K562 (cell line): Measurements from ENCODE around the gene KCTD12. TPM values are rescaled to one million over a fixed set of nuclear protein-coding genes. Genes with fewer than 3 reads are reported as not detected.
"Not testable (repeated sequence)": the region's sequence is repeated elsewhere in the genome, so short reads cannot be mapped to it uniquely, and the experiment has no call there.

Experiments
- ATAC-seq: fragments of 200-7000 bp; cut with Tn5 transposase; 3 replicates; pipeline ENCODE4 v1.9.1; 2020; ENCODE audit warnings: moderate library complexity
- BruUV-seq: library from RNA; stranded (reverse); fragments of 400-500 nt; replicated peaks from 2 replicates; lab custom pipeline; 2021; lab: Mats Ljungman, UMichigan
- CTCF ChIA-PET: fragments of 300-600 bp; formaldehyde crosslinking; extraction: SDS; loops from one replicate; lab custom pipeline; 2021; ENCODE audit warnings: low intra/inter-chr PET ratio; lab: Yijun Ruan, JAX
- POLR2A ChIA-PET: fragments of 300-600, 350-650 bp; sonication (Branson Sonifier 250); formaldehyde crosslinking; extraction: SDS; loops from one replicate; lab custom pipeline; 2021; ENCODE audit warnings: antibody characterized with exemption, inconsistent platforms; lab: Yijun Ruan, JAX
- DNase-seq, 4 experiments: peaks; one replicate each; pipeline versions ENCODE4 v3.0.0 to v3.0.0-alpha.2; 2011 to 2018; ENCODE audit warnings: low spot score in 3 of 4, mixed read lengths in 3 of 4; ENCODE audit errors: extremely low read depth in 1 of 4
- FAIRE-seq: peaks from 2 replicates; lab custom pipeline; 2011; peaks lifted over from hg19 to GRCh38; lab: Jason Lieb, UNC
- H2AFZ ChIP-seq: 2 replicates; pipeline ENCODE4 v1.6.0; 2011; ENCODE audit warnings: low read depth, low read length, control low read depth, inconsistent platforms
- H3K27ac ChIP-seq: fragments of 200-600 bp; 3 replicates; pipeline ENCODE4 v1.8.0; 2011; ENCODE audit warnings: low read depth, mild to moderate bottlenecking, control low read depth, inconsistent platforms, low read length, moderate library complexity, mixed read lengths; ENCODE audit errors: extremely low read depth
- H3K27me3 ChIP-seq, 2 experiments: fragments of 300-600 bp in 1 of 2; 2 replicates in 1 of 2; 3 replicates in 1 of 2; pipeline versions ENCODE4 v1.6.0 to v1.8.0; 2011; ENCODE audit warnings: inconsistent platforms in 2 of 2, low read length in 2 of 2, mild to moderate bottlenecking in 1 of 2, mixed read lengths in 1 of 2, moderate library complexity in 1 of 2; ENCODE audit not compliant: control insufficient read depth in 2 of 2, insufficient read depth in 2 of 2
- H3K36me3 ChIP-seq: fragments of 300-600 bp; 3 replicates; pipeline ENCODE4 v1.8.0; 2011; ENCODE audit warnings: mild to moderate bottlenecking, low read length, inconsistent platforms; ENCODE audit not compliant: control insufficient read depth, insufficient read depth
- H3K4me1 ChIP-seq, 2 experiments: fragments of 200-600 bp in 1 of 2; replicated peaks in 1 of 2; 2 replicates in 1 of 2; 3 replicates in 1 of 2; pipeline versions ENCODE4 v1.5.1 to v1.8.0; 2011; ENCODE audit warnings: inconsistent platforms in 2 of 2, low read length in 2 of 2, mild to moderate bottlenecking in 1 of 2, mixed read lengths in 1 of 2, moderate library complexity in 1 of 2; ENCODE audit not compliant: control insufficient read depth in 2 of 2, insufficient read depth in 2 of 2
- H3K4me2 ChIP-seq: 2 replicates; pipeline ENCODE4 v1.6.1; 2011; ENCODE audit warnings: low read length, control low read depth, inconsistent platforms, mixed read lengths; ENCODE audit not compliant: insufficient read depth
- H3K4me3 ChIP-seq: fragments of 200-600 bp; sonication (generic), shearing (Covaris generic); 2 replicates; pipeline ENCODE4 v1.5.1; 2016; ENCODE audit warnings: control low read depth, inconsistent platforms
- H3K79me2 ChIP-seq: fragments of 200-600 bp; 3 replicates; pipeline ENCODE4 v1.8.0; 2011; ENCODE audit warnings: low read length, inconsistent platforms; ENCODE audit not compliant: control insufficient read depth, insufficient read depth
- H3K9ac ChIP-seq, 2 experiments: 2 replicates each; pipeline versions ENCODE4 v1.6.0 to v1.6.1; 2011; ENCODE audit warnings: low read depth in 2 of 2, low read length in 2 of 2, control low read depth in 1 of 2, inconsistent platforms in 1 of 2, mild to moderate bottlenecking in 1 of 2, mixed read lengths in 1 of 2; ENCODE audit not compliant: insufficient read depth in 1 of 2
- H3K9me1 ChIP-seq: one replicate; pipeline ENCODE4 v1.6.0; 2011; ENCODE audit warnings: inconsistent platforms, mild to moderate bottlenecking, low read length, moderate library complexity; ENCODE audit not compliant: control insufficient read depth, insufficient read depth
- H3K9me3 ChIP-seq: replicated peaks from 2 replicates; pipeline ENCODE4 v1.5.1; 2011; ENCODE audit warnings: low read depth, low read length, inconsistent platforms; ENCODE audit not compliant: control insufficient read depth, insufficient read depth
- H4K20me1 ChIP-seq: replicated peaks from 2 replicates; pipeline ENCODE4 v1.6.1; 2011; ENCODE audit warnings: low read length, inconsistent platforms, mixed read lengths; ENCODE audit not compliant: control insufficient read depth, insufficient read depth
- CBFA2T2 ChIP-seq: fragments of 450-650 bp; conservative IDR thresholded peaks from 2 replicates; pipeline ENCODE4 v1.6.1; 2017; ENCODE audit warnings: mild to moderate bottlenecking
- CEBPG ChIP-seq, 3 experiments: fragments of 200-800 bp in 1 of 3; sonication (Bioruptor generic) in 1 of 3; sonication (generic) in 1 of 3; formaldehyde crosslinking in 1 of 3; IDR thresholded peaks in 2 of 3; conservative IDR thresholded peaks in 1 of 3; 2 replicates each; pipeline versions ENCODE4 v1.6.1 to v1.8.0; 2016 to 2022; ENCODE audit warnings: missing compliant biosample characterization in 2 of 3, missing genetic modification characterization in 2 of 3, mild to moderate bottlenecking in 1 of 3, missing genetic modification reagents in 1 of 3
- CREB5 ChIP-seq: fragments of 250-450 bp; sonication (Bioruptor Pico); IDR thresholded peaks from 2 replicates; pipeline ENCODE4 v1.5.0; 2020; ENCODE audit warnings: mild to moderate bottlenecking
- KLF16 ChIP-seq: IDR thresholded peaks from 2 replicates; pipeline ENCODE4 v1.6.1; 2016; ENCODE audit warnings: antibody characterized with exemption
- NCOR1 ChIP-seq: fragments of 450-650 bp; IDR thresholded peaks from 2 replicates; pipeline ENCODE4 v1.6.1; 2016; ENCODE audit warnings: mild to moderate bottlenecking, moderate library complexity
- NFE2L1 ChIP-seq: fragments of 450-650 bp; IDR thresholded peaks from 2 replicates; pipeline ENCODE4 v1.6.1; 2016; ENCODE audit warnings: missing genetic modification characterization, low read depth, mild to moderate bottlenecking, missing compliant biosample characterization, moderate library complexity, borderline replicate concordance
- NFRKB ChIP-seq: fragments of 450-650 bp; IDR thresholded peaks from 2 replicates; pipeline ENCODE4 v1.6.1; 2016; ENCODE audit warnings: low read depth
- POLR3G ChIP-seq: IDR thresholded peaks from 2 replicates; pipeline ENCODE4 v1.6.1; 2011; ENCODE audit not compliant: insufficient read length, insufficient replicate concordance; ENCODE audit errors: extremely low read depth
- TAL1 ChIP-seq: fragments of 450-650 bp; IDR thresholded peaks from 2 replicates; pipeline ENCODE4 v1.6.1; 2016; ENCODE audit warnings: mild to moderate bottlenecking
- TCF3 ChIP-seq: sonication (generic); formaldehyde crosslinking; IDR thresholded peaks from 2 replicates; pipeline ENCODE4 v1.4.0; 2020; ENCODE audit warnings: mild to moderate bottlenecking, missing genetic modification reagents
- ZFP36 ChIP-seq: fragments of 150-350 bp; IDR thresholded peaks from 2 replicates; pipeline ENCODE4 v1.6.1; 2018; ENCODE audit warnings: low read length, low read depth; ENCODE audit not compliant: partially characterized antibody
- ZNF24 ChIP-seq: fragments of 450-650 bp; IDR thresholded peaks from 2 replicates; pipeline ENCODE4 v1.6.1; 2016
- ZNF316 ChIP-seq: fragments of 450-650 bp; IDR thresholded peaks from 2 replicates; pipeline ENCODE4 v1.6.1; 2016
- WGBS: fragments of 100-300 bp; shearing (Covaris generic); methylation state at CpG from one replicate; pipeline ENCODE4 v1.1.6; 2016; ENCODE audit warnings: low coverage, mixed read lengths; ENCODE audit not compliant: insufficient coverage; ENCODE audit errors: missing lambda C conversion rate; 5-methylcytosine and 5-hydroxymethylcytosine counted together
- in situ Hi-C: fragments of 300-500 bp; cut with MboI; formaldehyde crosslinking; loops from 4 replicates; pipeline ENCODE4 v1.15.0; 2018; ENCODE audit warnings: inconsistent platforms, mixed read lengths
- intact Hi-C: fragments of 100-400 bp; cut with micrococcal nuclease; formaldehyde crosslinking; loops from 2 replicates; pipeline ENCODE4 v1.14.2; 2022
- polyA plus RNA-seq, 8 experiments: library from polyadenylated mRNA; depleted of rRNA in 4 of 8; stranded (reverse) in 5 of 8; unstranded in 3 of 8; fragments of >200 nt; fragmentation: Nextera tagmentation in 2 of 8; fragmentation: Illumina TruSeq in 1 of 8; extraction: Ambion mirVana in 2 of 8; extraction: Trizol in 1 of 8; gene quantifications; 2 replicates each; pipeline versions ENCODE4 v1.2.1 to v1.2.3, GENCODE V29; 2011 to 2014; ENCODE audit warnings: inconsistent platforms in 1 of 8, missing spikeins in 1 of 8
- total RNA-seq, 7 experiments: library from RNA; depleted of rRNA in 6 of 7; stranded (reverse); fragments of >200 nt in 6 of 7; fragmentation: Illumina TruSeq in 2 of 7; extraction: Trizol in 2 of 7; gene quantifications; 2 replicates each; pipeline versions ENCODE4 v1.2.1 to v1.2.3, GENCODE V29; 2011 to 2021; ENCODE audit warnings: low replicate concordance in 1 of 7

The KCTD12 gene
- total and polyA plus RNA-seq, 9 of the 15 experiments (the other 6 are each of a cell fraction or from before 2014, with no cell fraction given): 0.14 to 0.93 (median 0.32) TPM

DNA sequence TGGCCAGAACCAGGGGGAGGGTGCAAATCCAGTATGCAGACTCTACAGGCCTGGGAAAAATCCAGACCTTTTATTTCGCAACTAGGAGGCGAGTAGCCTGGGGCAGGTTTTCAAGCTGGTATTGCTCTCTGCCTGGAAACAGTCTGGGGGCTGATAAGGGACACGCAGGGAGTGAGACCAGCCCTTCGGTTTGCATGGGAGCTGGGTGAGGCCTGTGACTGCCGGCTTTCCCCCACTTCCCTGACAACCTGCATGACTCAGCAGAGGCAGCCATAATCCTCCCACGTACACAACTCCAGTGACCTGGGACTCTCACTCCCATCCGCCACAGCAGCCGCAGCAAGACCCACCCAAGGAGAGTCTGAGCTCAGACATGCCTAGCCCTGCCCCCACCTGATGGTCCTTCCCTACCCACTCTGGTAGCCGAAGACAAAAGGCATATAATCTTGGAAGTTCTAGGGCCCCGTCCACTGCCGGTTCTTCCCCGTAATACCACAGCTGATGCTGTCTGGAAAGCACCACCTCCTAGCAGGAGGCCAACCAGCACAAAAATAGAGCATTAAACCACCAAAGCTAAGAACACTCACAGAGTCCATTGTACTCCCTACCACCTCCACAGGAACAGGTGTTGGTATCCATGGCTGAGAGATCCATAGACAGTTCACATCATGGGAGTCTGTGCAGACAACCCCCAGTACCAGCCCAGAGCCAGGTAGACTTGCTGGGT lies 31.7 kb upstream of the KCTD12 start (continued):
- TF ChIP-seq CEBPG (CRISPR knock-in tag; IDR thresholded peaks at IDR 0.05): not testable (repeated sequence)
- TF ChIP-seq CEBPG (tag; conservative IDR thresholded peaks at IDR 0.05 in 1 of 2, IDR thresholded peaks at IDR 0.05 in 1 of 2) (peak in 1 of 2 experiments; percentile 83; a peak in 3 of 4 replicates), ZNF24 (0 out of 2 replicates have a peak, but pooled peaks have one; percentile 21), TAL1 (0 out of 2 replicates have a peak, but pooled peaks have one; percentile 22), NFE2L1 (tag) (peak; percentile 70; the same call in 1 of the 2 replicates), NCOR1 (peak; percentile 58), TCF3 (CRISPR knock-in tag) (peak; percentile 35; the same call in 1 of the 2 replicates), ZNF316 (peak; percentile 89), NFRKB (peak; percentile 65; the same call in 1 of the 2 replicates), CBFA2T2 (0 out of 2 replicates have a peak, but pooled peaks have one; percentile 23), KLF16 (peak; percentile 36; the same call in 1 of the 2 replicates)

DNA sequence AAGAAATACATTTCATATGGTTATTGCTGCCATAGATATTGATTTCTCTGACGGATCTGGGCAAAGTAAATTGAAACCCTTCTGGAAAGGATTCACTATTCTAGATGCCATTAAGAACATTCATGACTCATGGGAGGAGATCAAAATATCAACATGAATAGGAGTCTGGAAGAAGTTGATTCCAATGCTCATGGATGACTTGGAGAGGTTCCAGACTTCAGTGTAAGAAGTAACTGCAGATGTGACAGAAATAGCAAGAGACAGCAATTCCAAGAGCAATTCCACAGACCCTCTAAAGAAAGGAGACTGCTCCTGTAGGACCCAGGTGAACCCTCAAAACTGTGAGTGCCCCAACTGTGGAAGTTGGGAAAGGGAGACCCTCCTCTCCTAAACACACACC lies 30.9 kb upstream of the KCTD12 start:
- H3K27ac ChIP-seq: peak overlapping the region; percentile 82
- in situ Hi-C loops (loop anchor here (25.0 kb wide), 2 partner anchors 1055 to 1230 kb away; no protein-coding TSS in a partner anchor), intact Hi-C loops (no loop called here)
- H3K4me2 ChIP-seq: peak overlapping the region; percentile 49; the same call in 1 of the 2 replicates
- H3K36me3 ChIP-seq: no peaks in the 10 kb centered on the region
- H3K4me1 ChIP-seq: peaks cover 7 to 12% of the 10 kb centered on the region in 2 experiments; a peak in 4 of 5 replicates
- 70% methylated on average over 1 of the region's 1 CpG for WGBS
- no peaks in the 10 kb centered on the region for H3K27me3 ChIP-seq
- ATAC-seq: no peak; the same call in 2 of the 3 replicates
- H4K20me1 ChIP-seq: no peaks in the 10 kb centered on the region
- H3K9me3 ChIP-seq: no peaks in the 10 kb centered on the region
- BruUV-seq: no TSS peak
- peak overlapping the region; percentile 87 for H2AFZ ChIP-seq
- TF ChIP-seq CREB5 (CRISPR knock-in tag) (no peak), ZFP36 (no peak), POLR3G (no peak)
- H3K79me2 ChIP-seq: no peaks in the 10 kb centered on the region
- no peak overlapping the region for H3K4me3 ChIP-seq
- DNase-seq: peak in 1 of 4 experiments; percentile 11
- peak overlapping the region in 1 of 2 experiments; percentile 44; a peak in 2 of 4 replicates for H3K9ac ChIP-seq
- ChIA-PET POLR2A (interaction anchor here (0.6 kb wide), 1 partner anchor 81 kb away, joined by 3 read pairs; no protein-coding TSS in a partner anchor), CTCF (no interaction called here)
- peak; percentile 23 for FAIRE-seq
- H3K9me1 ChIP-seq: no peaks in the 10 kb centered on the region
